OCI-LY7 (cell line): ENCODE data around the gene TBC1D2B.

Experiments
- EZH2phosphoT487 ChIP-seq: fragments of 200-600 bp; sonication (generic); IDR thresholded peaks from 2 replicates; pipeline ENCODE4 v1.6.1; 2018; ENCODE audit warnings: low read depth, borderline replicate concordance, mild to moderate bottlenecking, mixed run types, antibody characterized with exemption, low read length, moderate library complexity, mixed read lengths
- TF ChIP-seq, protein P1 (sequence below): fragments of 200-600 bp; sonication (generic); conservative IDR thresholded peaks from 2 replicates; pipeline ENCODE4 v1.5.1; 2014; ENCODE audit warnings: mild to moderate bottlenecking, antibody characterized with exemption, low read length, moderate library complexity, mixed read lengths

DNA sequence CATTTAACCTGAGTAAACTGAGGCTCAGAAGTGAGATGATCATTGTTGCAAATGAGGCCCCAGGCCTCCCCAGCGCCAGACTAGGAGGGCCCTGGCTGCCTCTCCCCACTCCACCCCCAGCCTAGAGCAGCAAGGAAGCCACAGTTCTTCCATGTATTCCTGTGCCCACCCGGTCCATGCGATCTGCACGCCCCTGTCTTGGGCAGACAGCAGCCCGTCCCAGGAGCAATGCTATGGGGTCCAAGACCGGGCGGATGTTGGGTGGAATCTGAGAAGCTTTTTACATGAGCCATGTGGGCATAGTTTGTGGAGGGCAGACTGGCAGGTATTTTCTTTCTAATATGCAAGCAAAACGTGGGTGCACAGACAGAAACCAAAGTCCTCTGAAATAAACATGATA, 30.0 kb upstream of the TBC1D2B start:
- TF ChIP-seq, protein P1, sequence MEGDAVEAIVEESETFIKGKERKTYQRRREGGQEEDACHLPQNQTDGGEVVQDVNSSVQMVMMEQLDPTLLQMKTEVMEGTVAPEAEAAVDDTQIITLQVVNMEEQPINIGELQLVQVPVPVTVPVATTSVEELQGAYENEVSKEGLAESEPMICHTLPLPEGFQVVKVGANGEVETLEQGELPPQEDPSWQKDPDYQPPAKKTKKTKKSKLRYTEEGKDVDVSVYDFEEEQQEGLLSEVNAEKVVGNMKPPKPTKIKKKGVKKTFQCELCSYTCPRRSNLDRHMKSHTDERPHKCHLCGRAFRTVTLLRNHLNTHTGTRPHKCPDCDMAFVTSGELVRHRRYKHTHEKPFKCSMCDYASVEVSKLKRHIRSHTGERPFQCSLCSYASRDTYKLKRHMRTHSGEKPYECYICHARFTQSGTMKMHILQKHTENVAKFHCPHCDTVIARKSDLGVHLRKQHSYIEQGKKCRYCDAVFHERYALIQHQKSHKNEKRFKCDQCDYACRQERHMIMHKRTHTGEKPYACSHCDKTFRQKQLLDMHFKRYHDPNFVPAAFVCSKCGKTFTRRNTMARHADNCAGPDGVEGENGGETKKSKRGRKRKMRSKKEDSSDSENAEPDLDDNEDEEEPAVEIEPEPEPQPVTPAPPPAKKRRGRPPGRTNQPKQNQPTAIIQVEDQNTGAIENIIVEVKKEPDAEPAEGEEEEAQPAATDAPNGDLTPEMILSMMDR = no peak
- TF ChIP-seq EZH2phosphoT487 = no peak
